GM13977 (cell line): ENCODE results near the gene ZER1.
"Not testable (repeated sequence)": the region's sequence is repeated elsewhere in the genome, so short reads cannot be mapped to it uniquely, and the experiment has no call there.

Source experiments
- DNase-seq: peaks from one replicate; pipeline ENCODE4 v3.0.0; 2012; ENCODE audit warnings: low spot score
- in situ Hi-C: fragments of 300-500 bp; cut with MboI; formaldehyde crosslinking; loops from one replicate; pipeline ENCODE4 v1.12.0; 2022; ENCODE audit warnings: low sequenced_read_pairs, low pct_unique_long_range_greater_than_20kb, mixed read lengths, inconsistent platforms; ENCODE audit not compliant: unreplicated experiment
- TF ChIP-seq, protein P1 (sequence below): IDR thresholded peaks from 2 replicates; pipeline ENCODE4 v1.5.1; 2012; ENCODE audit warnings: mild to moderate bottlenecking, control low read depth; ENCODE audit not compliant: insufficient read depth; ENCODE audit errors: extremely low read depth, missing control alignments

Gene ZER1

DNA sequence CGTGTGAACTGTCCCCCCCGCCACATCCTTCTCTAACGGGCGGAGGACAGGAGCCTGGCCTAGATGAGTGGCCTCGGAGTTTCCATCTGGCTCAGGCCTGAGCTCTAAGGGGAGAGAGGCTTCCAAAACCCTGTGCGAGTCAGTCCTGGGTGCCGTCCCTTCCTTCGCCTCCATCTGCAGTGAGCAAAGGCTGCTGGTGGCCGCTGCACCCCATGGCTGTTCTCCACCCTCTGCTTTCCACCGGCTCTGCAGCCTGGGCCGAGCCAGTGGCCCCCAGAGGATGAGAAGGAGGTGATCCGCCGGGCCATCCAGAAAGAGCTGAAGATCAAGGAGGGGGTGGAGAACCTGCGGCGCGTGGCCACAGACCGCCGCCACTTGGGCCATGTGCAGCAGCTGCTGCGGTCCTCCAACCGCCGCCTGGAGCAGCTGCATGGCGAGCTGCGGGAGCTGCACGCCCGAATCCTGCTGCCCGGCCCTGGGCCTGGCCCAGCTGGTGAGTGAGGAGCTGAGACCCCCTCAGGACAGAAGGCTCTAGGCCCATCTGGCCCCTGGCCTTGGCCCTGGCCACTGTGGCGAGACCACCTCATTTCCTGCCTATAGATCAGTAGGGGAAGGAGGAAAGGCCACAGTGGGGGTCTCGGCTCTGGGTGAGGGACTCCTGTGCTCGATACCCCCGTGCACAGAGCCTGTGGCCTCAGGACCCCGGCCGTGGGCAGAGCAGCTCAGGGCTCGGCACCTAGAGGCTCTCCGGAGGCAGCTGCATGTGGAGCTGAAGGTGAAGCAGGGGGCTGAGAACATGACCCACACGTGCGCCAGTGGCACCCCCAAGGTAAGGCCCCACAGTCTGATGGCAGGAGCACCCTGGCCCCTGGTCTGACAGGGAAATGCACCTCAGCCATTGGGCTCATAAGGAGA, 66.4 kb downstream of the ZER1 start:
- DNase-seq, result no peak
- TF ChIP-seq, protein P1, sequence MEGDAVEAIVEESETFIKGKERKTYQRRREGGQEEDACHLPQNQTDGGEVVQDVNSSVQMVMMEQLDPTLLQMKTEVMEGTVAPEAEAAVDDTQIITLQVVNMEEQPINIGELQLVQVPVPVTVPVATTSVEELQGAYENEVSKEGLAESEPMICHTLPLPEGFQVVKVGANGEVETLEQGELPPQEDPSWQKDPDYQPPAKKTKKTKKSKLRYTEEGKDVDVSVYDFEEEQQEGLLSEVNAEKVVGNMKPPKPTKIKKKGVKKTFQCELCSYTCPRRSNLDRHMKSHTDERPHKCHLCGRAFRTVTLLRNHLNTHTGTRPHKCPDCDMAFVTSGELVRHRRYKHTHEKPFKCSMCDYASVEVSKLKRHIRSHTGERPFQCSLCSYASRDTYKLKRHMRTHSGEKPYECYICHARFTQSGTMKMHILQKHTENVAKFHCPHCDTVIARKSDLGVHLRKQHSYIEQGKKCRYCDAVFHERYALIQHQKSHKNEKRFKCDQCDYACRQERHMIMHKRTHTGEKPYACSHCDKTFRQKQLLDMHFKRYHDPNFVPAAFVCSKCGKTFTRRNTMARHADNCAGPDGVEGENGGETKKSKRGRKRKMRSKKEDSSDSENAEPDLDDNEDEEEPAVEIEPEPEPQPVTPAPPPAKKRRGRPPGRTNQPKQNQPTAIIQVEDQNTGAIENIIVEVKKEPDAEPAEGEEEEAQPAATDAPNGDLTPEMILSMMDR, result no peak
- in situ Hi-C loops, result no loop called here

DNA sequence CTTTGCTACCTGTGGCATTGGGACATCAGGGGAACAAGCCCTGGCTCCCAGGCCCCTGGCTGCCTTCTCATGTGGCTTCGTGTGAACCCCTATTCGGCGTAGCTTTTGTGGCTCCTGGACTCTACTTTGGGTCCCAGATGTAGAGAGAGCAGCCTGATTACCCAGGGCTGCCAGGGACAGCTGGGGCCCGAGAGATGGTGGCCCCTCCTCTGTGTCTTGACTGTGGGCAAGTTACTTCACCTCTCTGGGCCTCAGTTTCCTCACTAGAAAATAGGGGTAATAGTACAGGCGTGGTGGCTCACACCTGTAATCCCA, 67.4 kb downstream of the ZER1 start:
- DNase-seq, result no peak
- in situ Hi-C loops, result no loop called here
- TF ChIP-seq, protein P1, result no peak

DNA sequence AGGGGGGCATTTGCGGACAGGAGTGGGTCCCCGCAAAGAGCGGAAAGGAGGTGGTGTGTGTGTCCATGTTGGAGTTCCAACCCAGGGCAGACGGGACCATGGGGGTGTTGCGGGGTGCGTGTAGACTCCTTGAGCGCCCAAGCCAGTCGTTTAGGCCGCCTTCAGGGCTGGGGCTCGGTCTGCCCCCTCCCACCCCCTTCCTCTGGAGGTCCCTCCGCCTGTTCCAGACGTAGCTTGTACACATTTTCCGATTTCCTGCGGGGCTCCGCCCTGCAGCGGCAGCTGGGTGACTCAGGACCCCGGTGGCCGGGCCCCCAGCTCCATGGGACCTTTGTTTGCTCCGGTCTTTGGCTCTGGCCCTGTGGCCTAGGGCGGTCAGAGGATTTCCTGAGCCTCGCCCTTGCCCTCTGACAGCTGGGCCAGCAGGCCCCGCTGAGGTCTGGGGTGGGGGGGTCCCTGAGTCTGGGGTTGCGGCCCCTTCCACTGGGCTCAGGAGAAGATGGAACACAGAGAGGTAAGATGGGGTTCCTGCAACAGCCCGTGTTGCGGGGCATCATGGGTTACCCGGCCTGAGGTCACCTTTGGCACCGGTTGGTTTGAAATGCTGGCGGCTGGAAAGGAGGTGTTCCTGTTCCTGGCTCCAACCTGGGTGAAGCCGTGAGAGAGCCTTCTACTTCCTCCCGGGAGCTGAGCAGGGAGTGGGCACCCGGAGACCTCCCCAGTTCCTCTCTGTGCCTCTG, 67.9 kb downstream of the ZER1 start:
- in situ Hi-C loops, result no loop called here
- no peak for DNase-seq
- TF ChIP-seq, protein P1, result no peak

DNA sequence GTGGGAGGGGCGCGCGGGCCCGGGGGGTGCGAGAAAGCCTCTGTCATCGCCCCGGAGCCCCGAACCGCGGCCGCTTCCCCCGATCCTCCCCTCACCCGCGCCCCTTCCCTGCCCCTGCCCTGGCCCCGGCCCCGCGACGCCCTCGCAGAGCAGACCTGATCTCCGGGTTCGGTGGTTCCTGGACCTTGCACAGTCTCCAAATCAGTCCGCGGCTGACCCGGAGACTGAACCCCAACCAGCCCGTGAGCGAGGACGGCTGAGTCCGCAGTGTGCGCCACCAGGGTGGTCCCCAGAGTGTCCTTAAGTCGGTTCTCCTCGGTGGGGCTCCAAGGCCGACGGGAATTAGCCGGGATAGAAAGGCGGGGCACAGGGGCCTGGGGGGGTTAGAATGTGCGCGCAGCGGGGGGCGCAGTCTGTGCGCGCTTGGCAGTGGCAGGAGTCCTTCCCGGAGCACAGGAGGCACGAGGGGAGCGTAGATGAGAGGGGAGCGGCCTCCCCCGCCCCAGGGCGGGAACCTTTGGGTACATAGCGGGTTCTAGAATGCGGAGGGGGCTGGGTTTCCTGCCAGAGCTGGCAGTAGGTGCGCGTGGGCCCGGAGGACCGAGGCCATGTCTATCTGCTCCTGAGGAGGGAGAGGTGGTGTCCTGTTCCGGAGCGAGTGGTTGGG, 68.6 kb downstream of the ZER1 start:
- TF ChIP-seq, protein P1, result no peak
- in situ Hi-C loops, result no loop called here
- peak; percentile 74 for DNase-seq

DNA sequence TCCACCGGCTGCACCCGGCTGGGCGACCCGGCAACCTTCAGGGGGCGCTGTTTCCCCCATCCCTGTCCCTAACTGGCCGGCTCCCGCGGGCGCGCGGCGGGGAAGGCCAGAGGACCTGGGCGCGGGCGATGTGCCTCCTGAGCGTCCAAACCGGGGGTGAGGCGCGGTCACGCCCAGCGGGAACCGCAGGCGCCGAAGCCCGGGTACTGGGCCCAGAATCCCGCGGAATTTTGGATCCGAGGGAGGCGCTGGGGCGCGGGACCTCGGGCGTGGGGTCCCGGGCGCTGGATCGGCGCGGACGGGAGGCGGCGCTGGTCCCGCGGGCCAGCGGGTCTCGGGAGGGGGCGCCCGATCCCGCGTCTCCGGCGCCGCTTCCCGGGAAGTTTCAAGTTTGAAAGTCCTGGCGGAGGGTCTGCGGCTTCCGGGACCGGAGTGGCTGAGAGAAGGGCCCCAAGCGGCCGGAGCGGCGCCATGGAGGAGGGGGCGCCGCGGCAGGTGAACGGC, 69.2 kb downstream of the ZER1 start, which contains the start of gene PKN3:
Gene PKN3, plus strand, starts transcription at position 59 of the 504 bp plus-strand sequence. Its CDS starts 413 bp downstream, at position 472.
- in situ Hi-C loops, result no loop called here
- TF ChIP-seq, protein P1, result peak; percentile 90
- DNase-seq, result peak; percentile 97

DNA sequence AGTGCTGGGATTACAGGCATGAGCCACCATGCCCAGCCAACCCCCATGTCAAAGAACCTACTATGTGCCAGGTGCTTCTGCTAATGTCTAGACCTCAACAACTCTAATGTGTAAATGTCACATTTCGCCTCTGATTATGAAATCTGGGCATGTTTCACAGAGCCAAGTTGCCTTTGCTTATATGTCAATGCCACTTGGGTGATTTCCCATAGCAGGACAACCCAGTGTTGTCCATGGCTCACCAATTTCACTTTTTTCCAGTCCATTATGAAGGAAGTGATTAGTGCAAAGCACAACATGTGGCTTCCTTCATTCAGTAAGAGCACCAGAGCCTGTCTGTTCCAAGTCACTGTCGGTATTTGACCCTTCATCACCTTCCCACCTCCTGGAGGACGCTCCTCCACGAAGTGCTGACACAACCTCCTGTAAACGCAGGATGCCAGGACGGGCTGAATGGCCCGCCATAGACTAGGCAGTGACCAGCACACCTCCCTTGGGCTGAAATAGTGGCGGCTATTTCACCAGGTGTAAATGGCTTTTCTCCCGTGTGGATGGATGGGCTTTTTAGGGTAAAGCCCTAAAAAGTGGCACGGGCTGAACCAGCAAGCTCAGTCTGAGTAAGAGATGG, 70.4 kb downstream of the ZER1 start:
- DNase-seq, result no peak
- TF ChIP-seq, protein P1, result no peak
- in situ Hi-C loops, result no loop called here

DNA sequence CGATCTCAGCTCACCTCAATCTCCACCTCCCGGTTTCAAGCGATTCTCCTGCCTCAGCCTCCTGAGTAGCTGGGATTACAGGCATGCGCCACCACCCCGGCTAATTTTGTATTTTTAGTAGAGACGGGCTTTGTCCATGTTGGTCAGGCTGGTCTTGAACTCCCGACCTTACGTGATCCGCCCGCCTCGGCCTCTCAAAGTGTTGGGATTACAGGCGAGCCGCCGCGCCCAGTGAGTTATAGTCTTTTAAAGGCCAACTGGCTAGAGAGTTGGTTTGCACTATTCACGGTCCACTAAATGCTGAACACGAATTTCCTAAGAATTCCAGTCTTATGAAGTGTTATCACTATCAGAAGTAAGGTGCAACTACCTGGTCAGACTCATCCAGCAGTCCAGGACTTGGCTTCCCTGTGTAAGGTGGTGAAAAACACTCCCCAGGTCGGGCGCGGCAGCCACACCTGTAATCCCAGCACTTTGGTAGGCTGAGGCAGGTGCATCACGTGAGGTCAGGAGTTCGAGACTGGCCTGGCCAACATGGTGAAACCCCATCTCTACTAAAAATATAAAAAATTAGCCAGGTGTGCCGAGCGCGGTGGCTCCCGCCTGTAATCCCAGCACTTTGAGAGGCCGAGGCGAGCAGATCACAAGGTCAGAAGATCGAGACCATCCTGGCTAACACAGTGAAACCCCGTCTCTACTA, 72.5 kb downstream of the ZER1 start:
- DNase-seq, in situ Hi-C loops: not testable (repeated sequence)
